Fibroblast of skin of left biceps (primary cell): ENCODE results near the gene PACC1.
"Not testable (repeated sequence)": the region's sequence is repeated elsewhere in the genome, so short reads cannot be mapped to it uniquely, and the experiment has no call there.

Experiments used
- DNase-seq, 2 experiments: peaks; one replicate each; pipeline ENCODE4 v3.0.0-alpha.2; 2013; ENCODE audit warnings: low read depth in 2 of 2

PACC1 gene

DNA sequence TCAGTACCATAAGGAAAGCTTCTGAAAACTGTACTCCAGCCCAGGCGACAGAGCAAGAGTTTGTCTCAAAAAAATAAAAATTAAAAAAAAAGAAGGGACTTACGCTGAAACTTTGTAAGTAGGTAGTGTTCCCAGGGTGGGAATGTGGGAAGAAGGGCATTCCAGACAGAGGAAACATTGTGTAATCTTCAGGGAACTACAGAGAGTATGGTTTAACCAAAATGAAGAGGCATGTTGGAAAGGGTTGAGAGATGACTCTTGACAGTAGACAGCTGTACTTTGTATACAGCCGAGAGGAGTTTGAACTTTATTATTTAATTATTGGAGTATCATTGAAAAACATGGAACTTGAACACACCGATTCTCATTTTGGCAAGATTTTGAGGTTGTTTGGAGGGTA, 86.4 kb downstream of the PACC1 start:
- DNase-seq, result no peak

GRCh38 chr1:212326541-212326940, 88.1 kb downstream of the PACC1 start:
- no peak for DNase-seq

DNA sequence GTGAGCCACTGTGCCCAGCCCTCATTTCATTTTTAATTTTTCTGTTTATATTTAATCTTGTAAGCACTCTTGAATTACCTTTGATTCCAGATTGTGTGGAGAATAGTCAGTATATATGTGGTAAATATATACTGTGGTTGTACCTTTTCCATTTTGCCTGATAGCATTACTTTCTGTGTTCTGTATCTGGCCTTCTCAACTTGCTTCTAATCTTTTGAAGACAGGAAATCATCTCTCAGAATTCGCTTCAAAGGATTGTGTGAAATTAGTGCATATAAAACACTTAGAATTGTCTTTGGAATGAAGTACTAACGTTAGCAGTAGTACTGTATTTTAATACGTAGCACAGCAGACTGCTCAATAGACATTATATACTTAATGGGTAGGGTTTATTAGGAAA, 91.6 kb downstream of the PACC1 start:
- DNase-seq, result no peak

GRCh38 chr1:212321031-212321430, 93.7 kb downstream of the PACC1 start:
- DNase-seq, result not testable (repeated sequence)

- no peak for DNase-seq
Measured at GRCh38 chr1:212317916-212318315, 96.8 kb downstream of the PACC1 start.

- DNase-seq, result no peak
Measured at GRCh38 chr1:212315907-212316306, 98.8 kb downstream of the PACC1 start.

DNA sequence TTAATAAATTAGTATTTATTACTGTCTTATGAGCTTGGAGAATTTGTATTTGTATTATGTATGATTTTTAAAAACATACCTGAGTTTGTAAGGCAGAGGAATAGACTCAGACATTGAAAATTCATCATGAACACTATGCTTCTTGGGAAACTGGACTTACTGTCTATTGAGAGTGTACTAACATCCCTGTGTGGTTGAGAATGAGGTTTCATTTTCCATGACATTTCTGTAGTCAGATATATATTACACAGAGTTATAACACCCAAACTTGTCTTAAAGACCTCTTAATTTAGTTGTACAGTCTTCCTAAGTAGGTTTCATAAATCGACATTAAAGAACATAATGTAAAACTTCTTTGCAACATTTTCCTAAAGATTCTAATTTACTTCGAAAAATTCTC, 99.5 kb downstream of the PACC1 start:
- DNase-seq, result no peak
